ENCODE data around the gene ZNF532. TPM values are rescaled to one million over a fixed set of nuclear protein-coding genes. Genes with fewer than 3 reads are reported as not detected.
"Not testable (repeated sequence)": the region's sequence is repeated elsewhere in the genome, so short reads cannot be mapped to it uniquely, and the experiment has no call there.

Gene ZNF532
- total and polyA plus RNA-seq, 5 donors from 2014 or later: 0.64 to 15.8 (median 1.6) TPM

DNA sequence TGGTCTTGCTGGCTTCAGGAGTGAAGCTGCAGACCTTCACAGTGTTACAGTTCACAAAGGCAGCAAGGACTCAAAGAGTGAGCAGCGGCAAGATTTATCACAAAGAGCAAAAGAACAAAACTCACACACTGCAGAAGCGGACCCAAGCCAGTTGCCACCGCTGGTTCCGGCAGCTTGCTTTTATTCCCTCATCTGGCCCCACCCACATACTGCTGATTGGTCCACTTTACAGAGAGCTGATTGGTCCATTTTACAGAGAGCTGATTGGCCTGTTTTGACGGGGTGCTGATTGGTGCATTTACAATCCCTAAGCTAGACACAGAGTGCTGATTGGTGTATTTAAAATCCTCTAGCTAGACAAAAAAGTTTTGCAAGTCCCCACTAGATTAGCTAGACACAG is 37.2 kb upstream of the ZNF532 start:
- DNase-seq: no peak
- Mint-ChIP-seq H3K27me3 (peaks cover 48% of the 10 kb centered on the region), H3K4me1 (peaks cover 0 to 4% (median 3%) of the 10 kb centered on the region in 4 donors), H3K27ac (no peak overlapping the region), H3K4me3 (no peak overlapping the region), H3K9me3 (peaks cover 0 to 2% (median 0%) of the 10 kb centered on the region in 7 donors), H3K36me3 (no peaks in the 10 kb centered on the region)
- ATAC-seq (ENCODE audit: low read depth in 2 of 2): no peak
- Histone ChIP-seq H3K36me3 (ENCODE audit: control insufficient read depth, insufficient read depth, low read length) (no peaks in the 10 kb centered on the region), H3K27me3 (ENCODE audit: control insufficient read depth, insufficient read depth, low read length) (no peaks in the 10 kb centered on the region), H3K4me3 (ENCODE audit: low read depth, low read length) (no peak overlapping the region), H3K4me1 (ENCODE audit: control insufficient read depth, insufficient read depth, low read length, poor library complexity, severe bottlenecking) (no peaks in the 10 kb centered on the region), H3K27ac (ENCODE audit: insufficient read depth, low read length, poor library complexity, severe bottlenecking) (no peak overlapping the region), H3K9me3 (ENCODE audit: control insufficient read depth in 2 of 2, low read length in 2 of 2) (no peaks in the 10 kb centered on the region)

DNA sequence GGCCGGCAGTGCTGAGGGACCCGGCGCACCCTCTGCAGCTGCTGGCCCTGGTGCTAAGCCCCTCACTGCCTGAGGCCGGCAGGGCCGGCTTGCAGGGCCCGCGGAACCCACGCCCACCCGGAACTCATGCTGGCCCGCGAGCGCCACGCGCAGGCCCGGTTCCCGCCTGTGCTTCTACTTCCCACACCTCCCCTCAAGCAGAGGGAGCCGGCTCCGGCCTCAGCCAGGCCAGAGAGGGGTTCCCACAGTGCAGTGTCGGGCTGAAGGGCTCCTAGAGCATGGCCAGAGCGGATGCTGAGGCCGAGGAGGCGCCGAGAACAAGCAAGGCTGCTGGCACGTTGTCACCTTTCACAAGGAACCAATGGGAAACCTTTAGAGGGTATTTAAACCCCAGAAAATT is 36.8 kb upstream of the ZNF532 start:
- H3K4me3 ChIP-seq (ENCODE audit: low read depth, low read length): no peak overlapping the region
- peaks cover 0 to 4% (median 3%) of the 10 kb centered on the region in 4 donors for H3K4me1 Mint-ChIP-seq
- H3K4me1 ChIP-seq (ENCODE audit: control insufficient read depth, insufficient read depth, low read length, poor library complexity, severe bottlenecking): no peaks in the 10 kb centered on the region
- no peak overlapping the region for H3K27ac ChIP-seq (ENCODE audit: insufficient read depth, low read length, poor library complexity, severe bottlenecking)
- H3K36me3 Mint-ChIP-seq: no peaks in the 10 kb centered on the region
- H3K36me3 ChIP-seq (ENCODE audit: control insufficient read depth, insufficient read depth, low read length): no peaks in the 10 kb centered on the region
- H3K4me3 Mint-ChIP-seq: no peak overlapping the region
- DNase-seq (no peak), ATAC-seq (ENCODE audit: low read depth in 2 of 2) (no peak)
- H3K27me3 ChIP-seq (ENCODE audit: control insufficient read depth, insufficient read depth, low read length): no peaks in the 10 kb centered on the region
- no peaks in the 10 kb centered on the region for H3K9me3 ChIP-seq (ENCODE audit: control insufficient read depth in 2 of 2, low read length in 2 of 2)
- H3K27me3 Mint-ChIP-seq: peaks cover 47% of the 10 kb centered on the region
- peaks cover 0 to 2% (median 0%) of the 10 kb centered on the region in 7 donors for H3K9me3 Mint-ChIP-seq
- no peak overlapping the region for H3K27ac Mint-ChIP-seq

DNA sequence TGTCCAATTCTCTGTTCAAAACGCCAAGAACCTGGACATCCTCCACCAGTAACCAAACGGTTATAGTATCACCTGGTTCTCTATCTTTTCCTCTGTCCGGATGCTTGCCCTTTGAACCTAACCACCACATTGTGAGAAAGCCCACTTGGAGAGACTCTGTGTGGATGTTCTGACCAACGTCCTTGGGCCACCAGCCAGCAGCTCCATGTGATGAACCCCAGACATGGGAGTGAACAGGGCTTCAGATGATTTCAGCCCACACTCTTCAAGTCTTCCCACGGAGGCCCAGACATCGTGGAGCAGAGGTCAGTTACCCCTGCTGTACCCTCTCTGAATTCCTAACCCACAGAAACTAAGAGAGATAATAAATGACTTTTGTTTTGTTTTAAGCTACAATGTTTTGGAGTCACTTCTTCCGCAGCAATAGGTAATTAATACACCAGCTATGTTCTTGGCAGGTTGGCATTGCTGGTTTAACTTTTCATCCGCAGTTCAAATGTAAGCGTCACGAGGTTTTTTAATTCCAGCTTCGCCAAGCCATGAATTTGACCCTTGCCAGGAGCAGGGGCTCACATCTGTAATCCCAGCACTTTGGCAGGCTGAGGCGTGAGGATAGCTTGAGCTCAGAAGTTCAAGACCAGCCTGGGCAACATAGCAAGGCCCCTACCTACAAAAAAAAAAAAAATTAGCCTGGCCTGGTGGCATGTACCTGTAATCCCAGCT is 36.1 kb upstream of the ZNF532 start:
- peak overlapping the region in 1 of 3 donors; percentile 66 for H3K27ac Mint-ChIP-seq
- no peaks in the 10 kb centered on the region for H3K36me3 Mint-ChIP-seq
- H3K27me3 Mint-ChIP-seq: peaks cover 47% of the 10 kb centered on the region
- no peak overlapping the region for H3K27ac ChIP-seq (ENCODE audit: insufficient read depth, low read length, poor library complexity, severe bottlenecking)
- H3K36me3 ChIP-seq (ENCODE audit: control insufficient read depth, insufficient read depth, low read length): no peaks in the 10 kb centered on the region
- H3K4me1 ChIP-seq (ENCODE audit: control insufficient read depth, insufficient read depth, low read length, poor library complexity, severe bottlenecking): no peaks in the 10 kb centered on the region
- H3K4me3 ChIP-seq (ENCODE audit: low read depth, low read length): no peak overlapping the region
- ATAC-seq (ENCODE audit: low read depth in 2 of 2) (no peak), DNase-seq (no peak)
- H3K4me1 Mint-ChIP-seq: peaks cover 0 to 4% (median 3%) of the 10 kb centered on the region in 4 donors
- peaks cover 0 to 2% (median 0%) of the 10 kb centered on the region in 7 donors for H3K9me3 Mint-ChIP-seq
- H3K9me3 ChIP-seq (ENCODE audit: control insufficient read depth in 2 of 2, low read length in 2 of 2): no peaks in the 10 kb centered on the region
- H3K27me3 ChIP-seq (ENCODE audit: control insufficient read depth, insufficient read depth, low read length): no peaks in the 10 kb centered on the region
- no peak overlapping the region for H3K4me3 Mint-ChIP-seq

DNA sequence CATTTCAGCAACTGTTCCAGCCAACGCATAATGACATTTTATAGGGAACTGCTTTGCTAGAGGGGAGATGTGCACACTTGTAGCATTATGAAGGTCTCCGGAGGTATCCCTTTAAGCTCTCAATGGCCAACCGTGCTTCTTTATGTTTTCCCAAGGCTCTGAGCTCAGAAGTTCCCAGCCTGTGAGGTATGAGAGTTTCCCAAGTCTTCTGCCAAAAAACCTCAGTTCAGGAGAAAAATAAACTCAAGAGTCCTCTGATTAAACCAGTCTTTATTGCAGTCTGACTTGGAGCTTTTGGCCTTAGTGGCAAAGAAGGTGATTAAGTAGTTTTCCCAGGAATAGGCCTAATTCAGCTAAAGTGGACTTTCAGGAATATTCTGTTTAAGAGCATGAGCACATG is 35.4 kb upstream of the ZNF532 start:
- peaks cover 0 to 2% (median 0%) of the 10 kb centered on the region in 7 donors for H3K9me3 Mint-ChIP-seq
- no peak overlapping the region for H3K4me3 Mint-ChIP-seq
- DNase-seq (no peak), ATAC-seq (ENCODE audit: low read depth in 2 of 2) (no peak)
- peaks cover 47% of the 10 kb centered on the region for H3K27me3 Mint-ChIP-seq
- no peaks in the 10 kb centered on the region for H3K4me1 ChIP-seq (ENCODE audit: control insufficient read depth, insufficient read depth, low read length, poor library complexity, severe bottlenecking)
- H3K27ac Mint-ChIP-seq: no peak overlapping the region
- no peaks in the 10 kb centered on the region for H3K27me3 ChIP-seq (ENCODE audit: control insufficient read depth, insufficient read depth, low read length)
- H3K27ac ChIP-seq (ENCODE audit: insufficient read depth, low read length, poor library complexity, severe bottlenecking): no peak overlapping the region
- peaks cover 0 to 4% (median 3%) of the 10 kb centered on the region in 4 donors for H3K4me1 Mint-ChIP-seq
- H3K36me3 Mint-ChIP-seq: no peaks in the 10 kb centered on the region
- no peak overlapping the region for H3K4me3 ChIP-seq (ENCODE audit: low read depth, low read length)
- H3K36me3 ChIP-seq (ENCODE audit: control insufficient read depth, insufficient read depth, low read length): no peaks in the 10 kb centered on the region
- no peaks in the 10 kb centered on the region for H3K9me3 ChIP-seq (ENCODE audit: control insufficient read depth in 2 of 2, low read length in 2 of 2)

DNA sequence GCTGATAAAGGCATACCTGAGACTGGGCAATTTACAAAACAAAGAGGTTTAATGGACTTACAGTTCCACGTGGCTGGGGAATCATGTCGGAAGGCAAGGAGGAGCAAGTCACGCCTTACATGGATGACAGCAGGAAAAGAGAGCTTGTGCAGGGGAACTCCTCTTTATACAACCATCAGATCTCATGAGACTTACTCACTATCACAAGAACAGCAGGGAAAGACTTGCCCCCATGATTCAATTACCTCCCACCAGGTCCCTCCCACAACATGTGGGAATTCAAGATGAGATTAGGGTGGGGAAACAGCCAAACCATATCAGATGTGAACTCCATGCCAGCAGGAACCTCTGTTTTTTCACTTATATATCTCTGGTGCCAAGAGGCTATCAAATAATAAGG is 34.8 kb upstream of the ZNF532 start:
- peak overlapping the region in 1 of 3 donors; percentile 47 for H3K27ac Mint-ChIP-seq
- H3K4me1 ChIP-seq (ENCODE audit: control insufficient read depth, insufficient read depth, low read length, poor library complexity, severe bottlenecking); H3K4me1 Mint-ChIP-seq; H3K4me3 Mint-ChIP-seq; H3K36me3 ChIP-seq (ENCODE audit: control insufficient read depth, insufficient read depth, low read length); H3K9me3 Mint-ChIP-seq; H3K27ac ChIP-seq (ENCODE audit: insufficient read depth, low read length, poor library complexity, severe bottlenecking); H3K4me3 ChIP-seq (ENCODE audit: low read depth, low read length); H3K27me3 ChIP-seq (ENCODE audit: control insufficient read depth, insufficient read depth, low read length); DNase-seq; H3K36me3 Mint-ChIP-seq; H3K9me3 ChIP-seq (ENCODE audit: control insufficient read depth in 2 of 2, low read length in 2 of 2); ATAC-seq (ENCODE audit: low read depth in 2 of 2): not testable (repeated sequence)
- peaks cover 41% of the 10 kb centered on the region for H3K27me3 Mint-ChIP-seq

DNA sequence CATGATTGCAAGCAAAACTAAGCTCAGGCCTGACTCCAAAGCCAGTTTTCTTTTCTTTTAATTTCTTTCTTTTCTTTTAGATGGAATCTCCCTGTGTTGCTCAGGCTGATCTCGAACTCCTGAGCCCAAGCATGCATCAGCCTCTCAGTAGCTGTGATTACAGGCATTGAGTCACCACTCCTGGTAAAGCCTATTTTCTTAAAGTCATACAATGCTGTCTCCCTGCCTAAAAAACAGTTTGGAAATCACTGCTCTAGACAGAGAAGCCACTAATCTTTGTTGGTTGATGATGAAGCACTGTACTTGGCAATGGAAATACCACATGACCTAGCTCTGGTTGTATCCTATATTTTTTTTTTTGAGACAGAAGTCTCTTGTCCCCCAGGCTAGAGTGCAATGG is 33.1 kb upstream of the ZNF532 start:
- Mint-ChIP-seq H3K9me3 (peaks cover 0 to 2% (median 0%) of the 10 kb centered on the region in 7 donors), H3K27ac (no peak overlapping the region), H3K36me3 (no peaks in the 10 kb centered on the region), H3K4me3 (no peak overlapping the region), H3K4me1 (no peaks in the 10 kb centered on the region), H3K27me3 (peaks cover 30% of the 10 kb centered on the region)
- no peaks in the 10 kb centered on the region for H3K9me3 ChIP-seq (ENCODE audit: control insufficient read depth in 2 of 2, low read length in 2 of 2)
- no peak for DNase-seq
- no peaks in the 10 kb centered on the region for H3K36me3 ChIP-seq (ENCODE audit: control insufficient read depth, insufficient read depth, low read length)
- no peak for ATAC-seq (ENCODE audit: low read depth in 2 of 2)
- H3K27me3 ChIP-seq (ENCODE audit: control insufficient read depth, insufficient read depth, low read length): no peaks in the 10 kb centered on the region
- no peaks in the 10 kb centered on the region for H3K4me1 ChIP-seq (ENCODE audit: control insufficient read depth, insufficient read depth, low read length, poor library complexity, severe bottlenecking)
- H3K4me3 ChIP-seq (ENCODE audit: low read depth, low read length): no peak overlapping the region
- no peak overlapping the region for H3K27ac ChIP-seq (ENCODE audit: insufficient read depth, low read length, poor library complexity, severe bottlenecking)

DNA sequence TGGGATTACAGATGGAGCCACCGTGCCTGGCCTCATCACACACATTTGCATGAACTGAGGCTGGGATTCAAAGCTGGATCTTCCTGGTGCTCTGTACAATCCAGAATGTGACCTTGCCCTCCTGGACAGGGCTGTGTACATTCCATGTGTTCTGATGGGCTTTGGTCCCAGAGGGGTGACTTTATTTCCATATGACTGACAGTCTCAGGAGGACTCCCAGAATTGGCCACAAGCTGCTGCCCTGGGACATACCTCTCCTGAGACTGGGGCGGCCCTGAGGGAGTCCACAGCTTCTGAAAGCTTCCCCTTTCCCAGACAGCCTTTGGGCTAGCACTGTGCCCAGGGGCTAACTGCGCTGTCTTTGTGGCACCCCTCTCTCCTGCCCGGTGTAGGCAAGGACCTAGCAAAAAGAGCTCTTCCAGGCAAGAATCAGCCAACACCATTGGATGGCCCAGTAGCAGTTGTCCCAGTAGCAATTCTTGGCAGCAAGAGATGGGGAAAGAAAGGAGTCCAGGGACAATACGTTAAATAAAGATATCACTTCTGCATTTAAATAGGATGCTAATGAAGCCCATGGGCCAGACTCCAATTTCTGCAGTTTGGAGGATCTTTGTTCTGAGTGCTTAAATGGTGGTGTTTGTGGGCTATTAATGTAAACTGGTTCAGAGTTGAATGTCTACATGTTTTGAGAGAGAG is 26.4 kb upstream of the ZNF532 start:
- Histone ChIP-seq H3K27ac (ENCODE audit: insufficient read depth, low read length, poor library complexity, severe bottlenecking) (no peak overlapping the region), H3K27me3 (ENCODE audit: control insufficient read depth, insufficient read depth, low read length) (no peaks in the 10 kb centered on the region), H3K4me3 (ENCODE audit: low read depth, low read length) (no peak overlapping the region), H3K36me3 (ENCODE audit: control insufficient read depth, insufficient read depth, low read length) (no peaks in the 10 kb centered on the region), H3K9me3 (ENCODE audit: control insufficient read depth in 2 of 2, low read length in 2 of 2) (no peaks in the 10 kb centered on the region), H3K4me1 (ENCODE audit: control insufficient read depth, insufficient read depth, low read length, poor library complexity, severe bottlenecking) (no peaks in the 10 kb centered on the region)
- Mint-ChIP-seq H3K4me1 (no peaks in the 10 kb centered on the region), H3K27ac (peak overlapping the region in 1 of 3 donors; percentile 9), H3K27me3 (peaks cover 20% of the 10 kb centered on the region), H3K4me3 (no peak overlapping the region), H3K36me3 (no peaks in the 10 kb centered on the region), H3K9me3 (no peaks in the 10 kb centered on the region)
- no peak for ATAC-seq (ENCODE audit: low read depth in 2 of 2)
- DNase-seq: no peak

DNA sequence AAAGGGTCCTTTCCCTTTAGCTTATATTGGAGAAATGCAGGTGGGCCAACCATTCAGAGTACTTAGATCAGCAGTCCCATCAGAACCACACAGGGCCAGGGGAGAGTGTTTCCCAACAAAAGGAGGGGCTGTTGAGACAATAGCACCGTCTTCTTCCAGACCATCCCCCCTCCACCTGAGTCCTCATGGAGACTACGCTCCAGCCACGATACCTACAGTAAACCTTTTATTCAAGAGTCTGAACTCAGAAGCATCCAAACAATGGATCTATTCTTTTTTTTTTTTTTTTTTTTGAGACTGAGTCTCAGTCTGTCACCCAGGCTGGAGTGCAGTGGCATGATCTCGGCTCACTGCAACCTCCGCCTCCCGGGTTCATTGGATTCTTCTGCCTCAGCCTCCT is 25.7 kb upstream of the ZNF532 start:
- Histone ChIP-seq H3K4me1 (ENCODE audit: control insufficient read depth, insufficient read depth, low read length, poor library complexity, severe bottlenecking) (no peaks in the 10 kb centered on the region), H3K27me3 (ENCODE audit: control insufficient read depth, insufficient read depth, low read length) (no peaks in the 10 kb centered on the region), H3K4me3 (ENCODE audit: low read depth, low read length) (no peak overlapping the region), H3K36me3 (ENCODE audit: control insufficient read depth, insufficient read depth, low read length) (no peaks in the 10 kb centered on the region), H3K9me3 (ENCODE audit: control insufficient read depth in 2 of 2, low read length in 2 of 2) (no peaks in the 10 kb centered on the region), H3K27ac (ENCODE audit: insufficient read depth, low read length, poor library complexity, severe bottlenecking) (no peak overlapping the region)
- no peak overlapping the region for H3K27ac Mint-ChIP-seq
- DNase-seq: no peak
- peaks cover 22% of the 10 kb centered on the region for H3K27me3 Mint-ChIP-seq
- no peak overlapping the region for H3K4me3 Mint-ChIP-seq
- H3K4me1 Mint-ChIP-seq: no peaks in the 10 kb centered on the region
- H3K36me3 Mint-ChIP-seq: no peaks in the 10 kb centered on the region
- no peak for ATAC-seq (ENCODE audit: low read depth in 2 of 2)
- no peaks in the 10 kb centered on the region for H3K9me3 Mint-ChIP-seq

Data from CD4-positive, CD25-positive, alpha-beta regulatory T cell (primary cell).